Neuronal stem cell (in vitro differentiated cells): Measurements from ENCODE around the gene CUL3.
A peak's percentile ranks its signal among the peaks of the same experiment; 100 is the strongest.

ENCODE experiments used
- DNase-seq: peaks from one replicate; pipeline ENCODE4 v3.0.0-alpha.2; 2013; ENCODE audit warnings: low spot score
- H2AFZ ChIP-seq: one replicate; pipeline ENCODE4 v1.6.1; 2013; ENCODE audit warnings: mild to moderate bottlenecking, low read length, inconsistent platforms
- H2AK5ac ChIP-seq: 2 replicates; pipeline ENCODE4 v1.6.1; 2013; ENCODE audit warnings: low read depth, mild to moderate bottlenecking, inconsistent platforms, low read length, moderate library complexity, mixed read lengths
- H2BK120ac ChIP-seq: 2 replicates; pipeline ENCODE4 v1.6.1; 2013; ENCODE audit warnings: low read depth, mild to moderate bottlenecking, inconsistent platforms, low read length, moderate library complexity, mixed read lengths
- H2BK12ac ChIP-seq: one replicate; pipeline ENCODE4 v1.6.1; 2013; ENCODE audit warnings: low read length, inconsistent platforms
- H2BK15ac ChIP-seq: 2 replicates; pipeline ENCODE4 v1.6.1; 2013; ENCODE audit warnings: mild to moderate bottlenecking, low read length, inconsistent platforms, mixed read lengths
- H2BK5ac ChIP-seq: one replicate; pipeline ENCODE4 v1.6.1; 2013; ENCODE audit warnings: inconsistent platforms, mild to moderate bottlenecking, low read length, moderate library complexity
- H3K14ac ChIP-seq: one replicate; pipeline ENCODE4 v1.6.1; 2013; ENCODE audit warnings: low read length, inconsistent platforms
- H3K18ac ChIP-seq: 2 replicates; pipeline ENCODE4 v1.6.1; 2013; ENCODE audit warnings: low read length, inconsistent platforms
- H3K23ac ChIP-seq: 2 replicates; pipeline ENCODE4 v1.6.1; 2013; ENCODE audit warnings: low read depth, mild to moderate bottlenecking, mixed read lengths, low read length, inconsistent platforms; ENCODE audit not compliant: poor library complexity
- H3K27ac ChIP-seq: replicated peaks from 3 replicates; pipeline ENCODE4 v1.5.1; 2013; ENCODE audit warnings: low read length, inconsistent platforms
- H3K27me3 ChIP-seq, 3 experiments: 2 replicates each; pipeline ENCODE4 v1.6.1; 2013; ENCODE audit warnings: low read length in 3 of 3, mild to moderate bottlenecking in 2 of 3, inconsistent platforms in 1 of 3, low read depth in 1 of 3, mixed read lengths in 1 of 3, moderate library complexity in 1 of 3; ENCODE audit not compliant: control insufficient read depth in 3 of 3, insufficient read depth in 3 of 3
- H3K36me3 ChIP-seq, 2 donors: replicated peaks in 1 of 2; 2 replicates each; pipeline ENCODE4 v1.6.1; 2013; ENCODE audit warnings: low read length in 2 of 2; ENCODE audit not compliant: control insufficient read depth in 2 of 2, insufficient read depth in 2 of 2
- H3K4ac ChIP-seq: 2 replicates; pipeline ENCODE4 v1.6.1; 2013; ENCODE audit warnings: inconsistent platforms, mild to moderate bottlenecking, low read length, moderate library complexity
- H3K4me1 ChIP-seq, 2 donors: 1 replicate in 1 of 2; 2 replicates in 1 of 2; pipeline ENCODE4 v1.6.1; 2013; ENCODE audit warnings: low read length in 2 of 2, low read depth in 1 of 2; ENCODE audit not compliant: control insufficient read depth in 2 of 2, insufficient read depth in 1 of 2
- H3K4me2 ChIP-seq: one replicate; pipeline ENCODE4 v1.6.1; 2013; ENCODE audit warnings: mild to moderate bottlenecking, low read length, inconsistent platforms; ENCODE audit not compliant: insufficient read depth, poor library complexity, severe bottlenecking
- H3K4me3 ChIP-seq, 2 donors: 2 replicates each; pipeline ENCODE4 v1.5.1; 2013; ENCODE audit warnings: low read length in 2 of 2, mild to moderate bottlenecking in 2 of 2, inconsistent platforms in 1 of 2, moderate library complexity in 1 of 2
- H3K79me1 ChIP-seq: one replicate; pipeline ENCODE4 v1.6.1; 2013; ENCODE audit warnings: low read depth, mild to moderate bottlenecking, inconsistent platforms, low read length, moderate library complexity
- H3K9ac ChIP-seq: one replicate; pipeline ENCODE4 v1.6.1; 2013; ENCODE audit warnings: mild to moderate bottlenecking, low read depth, low read length, inconsistent platforms; ENCODE audit not compliant: poor library complexity
- H3K9me3 ChIP-seq, 2 donors: replicated peaks in 1 of 2; 2 replicates each; pipeline versions ENCODE3 to v1.6.1; 2013; ENCODE audit warnings: low read length in 2 of 2, mild to moderate bottlenecking in 2 of 2, inconsistent platforms in 1 of 2, low read depth in 1 of 2, mixed read lengths in 1 of 2, moderate library complexity in 1 of 2; ENCODE audit not compliant: control insufficient read depth in 2 of 2, insufficient read depth in 1 of 2
- H4K8ac ChIP-seq: one replicate; pipeline ENCODE4 v1.6.1; 2013; ENCODE audit warnings: low read depth, mild to moderate bottlenecking, inconsistent platforms, low read length, moderate library complexity
- H4K91ac ChIP-seq: one replicate; pipeline ENCODE4 v1.6.1; 2013; ENCODE audit warnings: low read length, low read depth, mild to moderate bottlenecking, inconsistent platforms; ENCODE audit not compliant: poor library complexity
- WGBS, 2 donors: extraction: QIAGEN DNeasy Blood & Tissue Kit; methylation state at CpG; one replicate each; pipeline ENCODE4 v1.1.7; 2013; ENCODE audit warnings: missing lambda C conversion rate in 2 of 2, mixed read lengths in 1 of 2; ENCODE audit not compliant: insufficient read length in 2 of 2, insufficient replicate concordance in 1 of 2; ENCODE audit errors: extremely low coverage in 2 of 2; 5-methylcytosine and 5-hydroxymethylcytosine counted together

CUL3 gene

GRCh38 chr2:224591220-224591619 is 6.1 kb upstream of the CUL3 start:
- Histone ChIP-seq H3K4me1 (peaks cover 3 to 4% of the 10 kb centered on the region in 2 donors), H3K9ac (no peak overlapping the region), H3K27ac (no peak overlapping the region), H2AFZ (no peak overlapping the region), H2BK5ac (no peak overlapping the region), H2BK12ac (no peak overlapping the region), H2BK120ac (no peak overlapping the region), H3K4me2 (no peak overlapping the region), H3K9me3 (no peaks in the 10 kb centered on the region), H3K4me3 (no peak overlapping the region), H2BK15ac (no peak overlapping the region), H4K91ac (no peak overlapping the region), H3K18ac (no peak overlapping the region), H3K14ac (no peak overlapping the region), H4K8ac (no peak overlapping the region), H3K4ac (no peak overlapping the region), H3K79me1 (no peaks in the 10 kb centered on the region), H3K36me3 (no peaks in the 10 kb centered on the region), H2AK5ac (no peak overlapping the region), H3K23ac (no peak overlapping the region), H3K27me3 (no peaks in the 10 kb centered on the region)
- WGBS, 2 donors, result no CpG with 5 or more reads among the region's 2 CpGs
- no peak for DNase-seq

GRCh38 chr2:224586127-224586695 is 1.0 kb upstream of the CUL3 start:
- Histone ChIP-seq H2AK5ac (no peak overlapping the region), H2BK120ac (no peak overlapping the region), H4K8ac (no peak overlapping the region), H2AFZ (peak overlapping the region; percentile 90), H4K91ac (no peak overlapping the region), H3K36me3 (peaks cover 2 to 20% of the 10 kb centered on the region in 2 donors), H3K4me2 (peak overlapping the region; percentile 86), H3K18ac (no peak overlapping the region), H2BK15ac (no peak overlapping the region), H3K79me1 (no peaks in the 10 kb centered on the region), H3K4me3 (peak overlapping the region; percentile 78 to 80), H2BK12ac (no peak overlapping the region), H3K14ac (no peak overlapping the region), H3K27me3 (no peaks in the 10 kb centered on the region), H3K27ac (peak overlapping the region; percentile 78), H3K9ac (no peak overlapping the region), H3K4me1 (peaks cover 0 to 6% of the 10 kb centered on the region in 2 donors), H2BK5ac (no peak overlapping the region), H3K4ac (no peak overlapping the region), H3K9me3 (peaks cover 0 to 17% of the 10 kb centered on the region in 2 donors), H3K23ac (no peak overlapping the region)
- no CpG with 5 or more reads among the region's 7 CpGs for WGBS, 2 donors
- DNase-seq, result no peak

GRCh38 chr2:224584785-224585210 is 365 bp downstream of the CUL3 start:
- Histone ChIP-seq H3K4me1 (peaks cover 0 to 6% of the 10 kb centered on the region in 2 donors), H3K4ac (peak overlapping the region; percentile 66), H3K27me3 (no peaks in the 10 kb centered on the region), H2AK5ac (peak overlapping the region; percentile 96), H2AFZ (peak overlapping the region; percentile 88), H2BK120ac (peak overlapping the region; percentile 91), H4K8ac (peak overlapping the region; percentile 43), H3K9ac (peak overlapping the region; percentile 98), H3K36me3 (peaks cover 2 to 34% of the 10 kb centered on the region in 2 donors), H3K79me1 (no peaks in the 10 kb centered on the region), H3K27ac (peak overlapping the region; percentile 90), H2BK12ac (no peak overlapping the region), H3K14ac (peak overlapping the region; percentile 89), H4K91ac (no peak overlapping the region), H3K4me3 (peak overlapping the region; percentile 95 to 98), H3K18ac (peak overlapping the region; percentile 100), H2BK5ac (peak overlapping the region; percentile 99), H3K23ac (peak overlapping the region; percentile 80), H3K9me3 (peaks cover 0 to 17% of the 10 kb centered on the region in 2 donors), H3K4me2 (peak overlapping the region; percentile 25), H2BK15ac (peak overlapping the region; percentile 75)
- DNase-seq, result no peak
- no CpG with 5 or more reads among the region's 62 CpGs for WGBS, 2 donors

GRCh38 chr2:224584111-224584784 is 915 bp downstream of the CUL3 start:
- no peak overlapping the region for H2BK12ac ChIP-seq
- peak overlapping the region; percentile 90 for H3K27ac ChIP-seq
- H2BK120ac ChIP-seq, result no peak overlapping the region
- peak overlapping the region; percentile 90 for H3K9ac ChIP-seq
- H3K27me3 ChIP-seq, result no peaks in the 10 kb centered on the region
- peak overlapping the region; percentile 95 to 98 for H3K4me3 ChIP-seq
- peaks cover 0 to 17% of the 10 kb centered on the region in 2 donors for H3K9me3 ChIP-seq
- H3K79me1 ChIP-seq, result no peaks in the 10 kb centered on the region
- peak overlapping the region; percentile 20 for H3K18ac ChIP-seq
- H2AFZ ChIP-seq, result peak overlapping the region; percentile 62
- H3K4me2 ChIP-seq, result peak overlapping the region; percentile 54
- WGBS, 2 donors, result no CpG with 5 or more reads among the region's 50 CpGs
- H2AK5ac ChIP-seq, result no peak overlapping the region
- H2BK15ac ChIP-seq, result no peak overlapping the region
- H2BK5ac ChIP-seq, result no peak overlapping the region
- H3K23ac ChIP-seq, result no peak overlapping the region
- no peak overlapping the region for H4K8ac ChIP-seq
- peaks cover 0 to 6% of the 10 kb centered on the region in 2 donors for H3K4me1 ChIP-seq
- H3K36me3 ChIP-seq, result peaks cover 2 to 39% of the 10 kb centered on the region in 2 donors
- H4K91ac ChIP-seq, result no peak overlapping the region
- H3K4ac ChIP-seq, result no peak overlapping the region
- H3K14ac ChIP-seq, result peak overlapping the region; percentile 71
- peak; percentile 17 for DNase-seq
